Astrocyte of the cerebellum (primary cell): ENCODE results near the gene RCOR1.

Experiments used
- DNase-seq: peaks from one replicate; pipeline ENCODE4 v3.0.0-alpha.2; 2011; ENCODE audit warnings: low read depth
- H3K4me3 ChIP-seq: 2 replicates; pipeline ENCODE4 v1.5.1; 2011; ENCODE audit warnings: mild to moderate bottlenecking, low read depth, low read length, moderate library complexity
- CTCF ChIP-seq: IDR thresholded peaks from 2 replicates; pipeline ENCODE4 v1.5.1; 2012; ENCODE audit warnings: low read length, low read depth, moderate library complexity, mild to moderate bottlenecking; ENCODE audit errors: missing control alignments
- in situ Hi-C: cut with HindIII; loops from 2 replicates; pipeline ENCODE4 v1.10.0; 2017; ENCODE audit warnings: low sequenced_read_pairs

Gene RCOR1

GRCh38 chr14:102603293-102603907 lies 11.0 kb downstream of the RCOR1 start:
- in situ Hi-C loops: no loop called here
- no peak overlapping the region for H3K4me3 ChIP-seq
- no peak for TF ChIP-seq CTCF
- DNase-seq: no peak

GRCh38 chr14:102604183-102604582 lies 11.7 kb downstream of the RCOR1 start:
- in situ Hi-C loops: no loop called here
- DNase-seq: no peak
- TF ChIP-seq CTCF: no peak
- H3K4me3 ChIP-seq: no peak overlapping the region

GRCh38 chr14:102605029-102605428 lies 12.6 kb downstream of the RCOR1 start:
- H3K4me3 ChIP-seq: no peak overlapping the region
- in situ Hi-C loops: no loop called here
- no peak for TF ChIP-seq CTCF
- DNase-seq: no peak

GRCh38 chr14:102606296-102606695 lies 13.8 kb downstream of the RCOR1 start:
- in situ Hi-C loops: no loop called here
- no peak overlapping the region for H3K4me3 ChIP-seq
- no peak for DNase-seq
- no peak for TF ChIP-seq CTCF

GRCh38 chr14:102608064-102608446 lies 15.6 kb downstream of the RCOR1 start:
- no peak for DNase-seq
- TF ChIP-seq CTCF: no peak
- in situ Hi-C loops: no loop called here
- H3K4me3 ChIP-seq: no peak overlapping the region

GRCh38 chr14:102610968-102611811 lies 18.7 kb downstream of the RCOR1 start:
- DNase-seq: no peak
- no peak for TF ChIP-seq CTCF
- no peak overlapping the region for H3K4me3 ChIP-seq
- in situ Hi-C loops: no loop called here
